ENCODE data around the gene HTT.

Gene HTT

DNA sequence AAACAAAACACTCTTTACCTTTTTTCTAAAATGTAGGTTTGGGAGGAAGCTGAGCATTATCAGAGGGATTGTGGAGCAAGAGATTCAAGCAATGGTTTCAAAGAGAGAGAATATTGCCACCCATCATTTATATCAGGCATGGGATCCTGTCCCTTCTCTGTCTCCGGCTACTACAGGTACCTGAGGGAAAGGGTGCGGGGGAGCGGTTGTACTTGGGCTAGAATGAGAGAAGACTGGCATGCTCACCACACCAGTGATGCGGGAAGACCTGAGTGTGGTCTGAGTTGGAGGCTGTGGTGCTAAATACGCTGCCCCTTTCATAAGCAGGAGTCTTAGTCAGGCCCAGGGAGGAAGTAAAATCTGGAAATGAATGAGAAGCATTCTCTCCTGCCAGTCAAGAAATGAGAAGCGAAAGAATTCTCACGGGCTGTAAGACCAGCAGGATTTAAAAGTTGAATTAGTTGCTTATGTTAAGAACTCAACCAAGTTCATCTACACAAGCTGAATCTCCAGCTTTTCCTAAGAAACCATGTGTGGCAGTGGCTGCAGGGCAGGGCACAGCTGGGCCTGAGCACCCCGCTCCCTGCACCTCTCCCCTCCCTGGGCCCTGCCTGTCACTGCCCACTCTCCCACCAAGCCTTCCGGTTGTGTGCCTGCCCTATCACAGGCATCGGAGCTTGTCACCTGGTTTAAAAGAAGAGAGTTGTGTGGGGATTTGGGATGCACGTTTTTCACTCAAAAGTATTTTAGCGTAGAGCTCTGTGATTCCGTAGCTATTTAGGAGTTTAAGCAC lies 149.7 kb downstream of the HTT start:
- DNase-seq, result no peak

DNA sequence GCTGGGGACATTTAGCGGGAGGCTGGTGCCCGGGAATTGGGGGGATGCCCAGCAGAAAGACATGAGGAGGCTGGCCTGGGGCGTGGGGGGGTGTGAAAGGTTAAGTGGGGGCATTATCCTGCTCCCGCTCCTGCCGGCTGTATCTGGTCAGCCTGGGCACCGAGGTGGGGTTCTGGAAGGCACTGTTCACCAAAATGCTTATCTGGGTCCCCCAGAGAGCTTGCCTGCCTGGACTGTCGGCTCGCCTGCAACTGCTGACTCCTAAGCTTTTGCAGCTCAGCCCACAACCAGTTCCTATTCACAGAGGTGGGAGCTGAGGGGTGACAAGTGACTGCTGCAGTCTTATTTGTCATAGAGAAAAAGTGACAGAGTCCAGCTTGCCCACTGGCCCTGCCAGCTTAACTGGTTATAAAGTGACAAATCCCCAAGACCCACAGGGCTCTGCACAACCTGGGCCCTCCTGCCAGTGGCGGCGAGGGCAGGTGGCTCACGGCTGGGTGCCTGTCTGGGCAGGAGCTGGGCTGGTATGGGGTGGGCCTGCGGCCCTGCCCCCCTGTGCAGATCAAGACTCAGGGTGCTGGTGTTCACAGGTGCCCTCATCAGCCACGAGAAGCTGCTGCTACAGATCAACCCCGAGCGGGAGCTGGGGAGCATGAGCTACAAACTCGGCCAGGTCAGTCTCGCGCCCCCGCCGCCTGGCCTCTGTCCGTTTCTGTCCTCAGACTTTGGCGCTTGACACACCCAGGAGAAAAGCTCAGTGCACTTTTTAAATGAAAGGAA lies 150.8 kb downstream of the HTT start:
- DNase-seq, result no peak

DNA sequence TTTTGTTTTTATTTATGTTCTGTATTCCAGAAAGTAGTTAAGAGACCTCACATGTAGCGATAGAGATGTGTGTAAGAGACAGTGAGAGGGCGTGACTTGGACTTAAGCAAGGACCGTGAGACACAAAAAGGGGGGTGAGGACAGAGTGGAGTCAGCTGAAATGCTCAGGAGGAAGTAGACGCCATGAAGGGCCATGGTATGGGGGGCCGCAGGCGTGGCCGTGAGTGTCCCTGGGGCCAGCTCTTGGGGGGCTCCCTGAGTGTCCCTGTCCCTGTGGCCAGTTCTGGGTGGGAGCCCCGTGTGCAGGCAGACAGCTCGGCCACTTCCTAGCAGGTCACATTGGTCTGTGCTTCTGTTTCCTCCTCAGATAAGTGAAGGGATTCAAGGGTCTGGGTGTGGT lies 151.5 kb downstream of the HTT start:
- DNase-seq, result no peak

DNA sequence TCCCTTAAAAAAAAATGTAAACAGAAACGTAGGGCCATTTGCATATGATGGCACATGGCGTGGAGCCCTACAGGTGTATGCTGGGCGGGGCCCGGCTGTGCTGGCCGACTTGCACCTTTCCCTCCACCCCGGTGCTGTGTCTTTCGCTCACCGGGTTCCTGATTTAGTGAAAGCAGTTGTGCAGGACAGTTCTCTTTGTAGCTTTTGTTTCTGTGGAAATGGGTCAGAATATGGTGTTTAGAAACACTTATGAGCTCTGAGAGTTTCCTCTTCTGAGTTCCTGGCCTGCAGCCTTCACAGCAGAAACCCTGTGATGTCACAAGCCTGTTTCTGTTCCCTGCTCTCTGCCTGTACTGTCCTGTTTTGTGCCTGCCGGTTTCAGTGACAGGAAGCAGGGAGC lies 152.0 kb downstream of the HTT start:
- DNase-seq, result no peak

DNA sequence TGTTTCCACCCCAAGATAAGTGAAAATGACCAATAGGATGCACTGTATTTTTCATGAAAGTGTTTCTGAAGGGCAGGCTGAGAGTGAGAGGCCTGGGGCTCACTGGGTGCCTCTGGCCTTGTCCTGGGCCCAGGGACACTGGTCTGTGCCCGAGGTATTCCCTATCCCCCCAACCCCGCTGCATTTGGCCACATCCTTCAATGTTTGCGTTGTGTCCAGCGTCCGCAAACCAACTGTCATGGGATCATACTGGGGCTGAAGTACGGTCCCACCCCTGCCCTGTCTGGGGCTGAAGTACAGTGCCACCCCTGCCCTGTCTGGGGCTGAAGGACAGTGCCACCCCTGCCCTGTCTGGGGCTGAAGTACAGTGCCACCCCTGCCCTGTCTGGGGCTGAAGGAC lies 152.5 kb downstream of the HTT start:
- DNase-seq, result no peak

DNA sequence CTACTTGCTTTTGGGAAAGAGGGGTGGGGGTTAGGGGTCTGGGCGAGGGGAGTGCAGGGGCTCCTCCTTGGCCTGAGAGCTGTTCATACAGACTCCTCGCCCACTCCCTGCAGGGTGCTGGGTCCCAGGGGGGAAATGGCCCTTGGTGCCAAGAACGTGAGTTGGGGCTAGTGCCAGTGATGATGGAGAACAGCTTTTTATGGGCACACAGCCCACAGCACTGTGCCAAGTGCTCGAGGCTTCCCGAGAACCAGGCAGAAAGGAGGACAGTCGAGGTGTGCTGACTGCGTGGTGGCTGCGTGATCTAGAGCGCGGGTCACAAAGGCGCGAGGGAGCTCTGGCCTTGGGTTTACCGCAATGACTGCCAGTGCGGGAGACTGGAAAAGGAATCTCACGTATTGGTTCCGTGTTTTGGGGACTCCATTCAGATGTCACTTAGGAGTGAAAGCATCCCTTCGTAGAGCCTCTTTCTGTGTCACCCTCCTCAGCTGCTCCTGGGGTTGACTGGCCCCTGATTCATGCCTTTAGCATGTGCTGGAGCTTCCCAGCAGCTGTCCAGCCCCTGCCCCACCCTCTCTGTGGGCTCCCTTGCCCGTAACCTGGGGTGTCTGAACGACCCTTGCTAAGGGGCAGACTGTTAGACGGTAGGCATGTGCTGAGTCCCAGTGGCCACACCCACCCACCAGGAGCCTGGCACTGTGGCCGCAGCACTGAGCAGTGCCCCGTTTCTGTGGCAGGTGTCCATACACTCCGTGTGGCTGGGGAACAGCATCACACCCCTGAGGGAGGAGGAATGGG lies 153.6 kb downstream of the HTT start:
- no peak for DNase-seq

DNA sequence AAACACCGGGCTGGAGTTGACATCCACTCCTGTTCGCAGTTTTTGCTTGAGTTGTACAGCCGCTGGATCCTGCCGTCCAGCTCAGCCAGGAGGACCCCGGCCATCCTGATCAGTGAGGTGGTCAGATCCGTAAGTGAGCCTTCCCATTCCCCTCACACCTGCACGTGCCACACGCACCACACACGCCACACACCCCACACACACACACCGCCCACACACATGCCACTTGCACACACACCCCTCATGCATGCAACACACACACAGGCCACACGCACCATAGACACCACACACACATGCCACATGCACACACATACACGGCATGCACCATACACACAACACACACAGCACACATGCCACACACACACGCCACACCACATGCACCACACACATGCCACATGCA lies 154.4 kb downstream of the HTT start:
- DNase-seq, result no peak

DNA sequence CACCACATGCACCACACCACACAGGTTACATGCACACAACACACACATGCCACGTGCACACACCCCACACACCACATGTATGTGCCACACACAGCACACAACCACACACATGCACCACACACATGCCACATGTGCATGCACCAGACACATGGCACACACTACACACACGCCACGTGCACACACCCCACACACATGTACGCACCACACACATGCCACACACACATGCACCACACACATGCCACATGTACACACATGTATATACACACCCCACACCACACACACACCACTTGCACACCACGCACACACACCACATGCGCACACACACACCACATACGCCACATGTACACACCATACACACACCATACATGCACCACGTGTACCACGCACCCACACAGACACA lies 154.8 kb downstream of the HTT start:
- DNase-seq, result no peak

DNA sequence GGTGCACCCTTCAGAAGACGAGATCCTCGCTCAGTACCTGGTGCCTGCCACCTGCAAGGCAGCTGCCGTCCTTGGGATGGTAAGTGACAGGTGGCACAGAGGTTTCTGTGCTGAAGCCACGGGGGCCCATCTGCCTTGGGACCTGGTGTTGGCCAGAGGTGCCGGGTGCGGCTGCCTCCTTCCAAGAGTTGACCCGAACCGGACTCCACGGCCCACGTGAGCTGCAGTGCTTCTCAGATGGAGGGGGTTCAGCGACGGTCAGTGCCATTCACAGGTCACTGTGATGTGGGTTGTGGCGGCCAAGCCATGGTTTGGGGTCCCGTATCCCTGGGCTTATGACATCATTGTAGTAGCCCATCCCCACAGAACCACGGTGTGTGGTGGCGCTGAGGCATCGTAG lies 155.5 kb downstream of the HTT start:
- no peak for DNase-seq

DNA sequence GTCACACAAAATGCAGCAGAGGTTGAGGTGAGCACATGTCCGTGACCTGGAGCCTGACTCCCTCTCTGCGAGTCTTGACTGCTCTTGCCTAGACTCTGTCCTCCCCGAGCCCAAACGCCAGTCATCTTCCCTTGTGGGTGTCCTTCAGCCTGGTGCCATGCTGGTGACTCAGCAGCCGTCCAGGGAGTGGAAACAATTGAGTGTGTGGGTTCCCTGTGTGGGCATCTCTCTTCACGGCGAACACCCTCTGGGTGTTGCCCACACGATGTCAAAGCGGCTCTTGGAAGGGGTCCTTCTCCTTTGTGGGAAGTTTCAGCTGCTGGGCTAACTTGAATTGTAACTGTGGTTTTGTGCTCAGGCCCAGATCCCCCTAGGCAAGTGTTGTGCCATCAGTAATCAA lies 157.0 kb downstream of the HTT start:
- DNase-seq, result no peak

DNA sequence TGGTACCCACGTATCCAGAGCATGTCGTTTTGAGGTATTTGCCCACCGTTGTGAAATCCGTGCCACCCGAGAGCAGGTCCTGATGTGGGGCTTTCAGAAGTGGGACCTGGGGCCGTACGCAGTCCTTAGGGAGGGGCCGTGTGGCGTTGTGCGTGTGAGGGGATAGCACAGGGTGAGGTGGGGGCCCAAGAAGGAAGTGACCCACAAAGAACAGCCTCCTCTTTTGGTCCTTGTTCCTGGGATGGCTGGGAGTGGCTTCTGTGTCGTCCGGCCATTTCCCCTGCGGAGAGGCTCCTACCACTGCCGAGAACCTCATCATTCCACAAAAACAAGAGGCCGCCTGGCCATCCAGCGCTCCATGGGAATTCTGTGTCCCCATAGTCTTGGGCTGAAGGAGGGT lies 157.5 kb downstream of the HTT start:
- DNase-seq, result no peak

DNA sequence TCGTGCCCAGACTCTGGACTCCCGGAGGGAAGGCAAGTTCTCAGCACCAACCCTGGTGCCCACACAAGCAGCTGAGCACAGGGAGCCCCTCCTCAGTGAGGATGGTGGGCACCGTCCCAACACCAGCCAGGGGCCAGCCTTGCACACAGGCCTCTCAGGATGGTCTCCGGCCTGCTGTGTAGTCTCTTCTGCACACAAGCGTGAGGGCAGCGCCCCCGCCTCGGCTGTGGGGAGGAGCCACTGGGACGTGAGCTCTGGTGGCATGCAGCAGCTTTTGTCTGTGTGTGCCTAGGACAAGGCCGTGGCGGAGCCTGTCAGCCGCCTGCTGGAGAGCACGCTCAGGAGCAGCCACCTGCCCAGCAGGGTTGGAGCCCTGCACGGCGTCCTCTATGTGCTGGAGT lies 158.4 kb downstream of the HTT start:
- DNase-seq, result no peak

DNA sequence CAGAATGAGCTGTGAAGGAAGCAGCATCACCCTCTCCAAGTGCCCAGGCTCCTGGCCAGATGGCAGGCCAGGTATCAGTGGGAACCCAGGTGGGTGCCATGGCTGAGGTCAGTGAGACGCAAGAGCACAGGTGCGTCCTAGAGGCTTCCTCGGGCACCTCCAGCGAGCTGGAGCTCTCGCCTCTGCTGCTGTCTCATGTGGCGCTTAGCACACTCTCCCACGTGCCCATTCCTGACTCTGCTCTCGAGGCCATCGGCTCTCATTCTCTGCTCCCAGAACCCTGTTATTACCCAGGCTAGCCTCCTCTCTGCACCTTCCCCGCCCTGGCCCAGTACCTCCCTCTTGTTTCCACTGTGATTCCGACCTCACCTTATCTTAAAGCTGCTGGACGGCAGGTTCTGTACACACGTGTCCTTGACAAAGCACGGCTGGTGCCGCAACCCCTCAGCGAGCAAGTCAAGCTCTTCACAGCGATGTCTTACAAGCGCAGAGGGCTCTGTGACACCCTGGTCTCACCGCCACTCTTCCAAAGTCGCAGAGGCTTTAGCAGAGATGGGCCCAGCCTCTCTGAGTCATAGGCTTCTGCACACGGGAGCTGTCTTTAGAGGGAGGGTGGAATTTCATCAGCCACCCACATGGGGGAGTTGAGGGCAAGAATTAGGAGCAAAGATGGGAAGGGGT lies 159.1 kb downstream of the HTT start:
- DNase-seq, result no peak

DNA sequence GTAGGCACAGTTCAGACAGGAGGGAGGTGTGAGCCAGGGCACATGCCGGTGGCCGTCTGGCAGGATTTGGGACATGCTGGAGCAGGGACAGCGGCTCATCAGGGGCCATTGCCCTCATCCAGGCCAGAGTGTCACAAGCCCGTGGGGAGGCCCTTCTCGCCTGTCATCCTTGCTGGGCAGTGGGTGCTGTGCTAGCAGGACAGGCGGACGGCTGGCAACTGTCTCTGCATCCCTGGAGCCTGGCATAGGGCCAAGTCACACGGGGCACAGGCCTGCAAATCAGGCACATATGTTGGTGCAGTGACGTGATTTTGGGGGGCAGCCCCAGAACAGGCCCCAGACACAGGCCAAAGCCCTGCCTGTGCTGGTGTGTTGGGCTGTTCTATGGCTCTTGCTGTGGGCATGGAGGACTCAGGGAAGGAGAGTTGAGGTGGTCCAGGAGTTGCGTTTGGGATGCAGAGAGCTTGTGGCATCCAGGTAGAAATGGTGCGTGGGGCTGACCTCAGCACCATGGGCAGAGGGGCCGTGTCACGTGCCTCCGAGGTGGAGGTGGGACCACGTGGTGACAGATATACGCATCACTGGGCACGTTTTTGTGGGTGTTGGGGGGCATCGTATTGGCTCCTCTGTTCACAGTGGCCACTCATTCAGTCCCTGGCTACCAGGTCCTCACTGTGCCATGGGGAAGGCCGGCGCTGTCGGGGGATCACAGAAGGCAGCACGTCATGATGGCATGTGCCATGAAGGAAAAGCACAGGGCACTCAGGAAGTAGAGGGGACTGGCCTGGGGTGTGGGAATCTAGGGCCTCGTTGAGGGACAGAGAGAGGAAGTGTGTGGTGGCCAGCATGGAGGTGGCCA lies 159.9 kb downstream of the HTT start:
- DNase-seq, result no peak

DNA sequence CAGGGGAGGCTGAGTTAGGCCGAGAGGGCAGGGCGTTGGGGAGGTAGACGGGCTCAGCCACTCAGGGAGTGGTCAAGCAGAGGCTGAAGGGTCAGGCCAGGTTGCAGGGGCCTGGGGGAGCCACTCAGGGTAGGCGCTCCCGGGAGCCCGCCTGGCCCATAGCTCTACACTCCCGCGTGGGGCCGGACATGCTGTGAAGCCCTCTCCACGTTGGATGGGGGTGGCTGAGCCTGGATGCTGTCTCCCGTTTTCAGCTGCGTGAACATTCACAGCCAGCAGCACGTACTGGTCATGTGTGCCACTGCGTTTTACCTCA lies 160.5 kb downstream of the HTT start:
- DNase-seq, result no peak

DNA sequence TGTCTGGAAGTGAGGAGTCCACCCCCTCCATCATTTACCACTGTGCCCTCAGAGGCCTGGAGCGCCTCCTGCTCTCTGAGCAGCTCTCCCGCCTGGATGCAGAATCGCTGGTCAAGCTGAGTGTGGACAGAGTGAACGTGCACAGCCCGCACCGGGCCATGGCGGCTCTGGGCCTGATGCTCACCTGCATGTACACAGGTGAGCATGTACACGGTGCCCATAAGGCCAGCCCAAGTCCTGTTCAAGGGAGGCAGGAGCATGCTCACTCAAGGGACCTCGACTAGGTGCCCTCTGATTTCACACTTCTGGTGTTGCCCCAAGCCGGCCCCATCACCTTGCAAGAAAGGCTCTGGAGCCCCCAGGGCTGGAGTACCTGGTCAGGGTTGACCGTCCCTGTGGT lies 161.1 kb downstream of the HTT start:
- no peak for DNase-seq

DNA sequence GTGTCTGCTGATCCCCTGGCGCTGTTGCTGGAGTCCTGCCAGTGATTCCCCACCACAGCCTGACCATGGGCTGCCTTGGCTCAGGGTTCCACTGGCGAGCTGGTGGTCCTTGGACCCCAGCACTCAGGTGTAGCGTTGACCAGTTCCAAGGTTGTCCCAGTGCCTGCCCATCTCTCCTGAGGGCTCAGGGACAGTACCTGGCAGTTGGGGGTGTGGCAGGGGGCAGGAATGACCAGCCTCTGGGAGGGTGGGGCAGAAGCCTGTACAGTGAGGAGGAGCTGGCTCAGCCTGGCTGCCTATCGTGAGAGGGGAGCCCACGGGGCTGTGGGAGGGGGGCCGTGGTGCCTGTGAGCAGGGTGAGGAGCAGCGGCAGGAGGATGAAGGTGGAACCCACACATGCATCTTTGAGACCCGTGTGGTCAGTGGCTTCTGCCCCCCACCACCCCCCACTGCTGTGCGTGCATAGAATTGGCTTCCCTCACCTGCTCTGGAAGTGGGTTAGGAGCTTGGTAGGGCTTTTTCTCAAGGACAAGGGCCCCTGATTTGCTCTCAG lies 161.9 kb downstream of the HTT start:
- DNase-seq, result no peak

DNA sequence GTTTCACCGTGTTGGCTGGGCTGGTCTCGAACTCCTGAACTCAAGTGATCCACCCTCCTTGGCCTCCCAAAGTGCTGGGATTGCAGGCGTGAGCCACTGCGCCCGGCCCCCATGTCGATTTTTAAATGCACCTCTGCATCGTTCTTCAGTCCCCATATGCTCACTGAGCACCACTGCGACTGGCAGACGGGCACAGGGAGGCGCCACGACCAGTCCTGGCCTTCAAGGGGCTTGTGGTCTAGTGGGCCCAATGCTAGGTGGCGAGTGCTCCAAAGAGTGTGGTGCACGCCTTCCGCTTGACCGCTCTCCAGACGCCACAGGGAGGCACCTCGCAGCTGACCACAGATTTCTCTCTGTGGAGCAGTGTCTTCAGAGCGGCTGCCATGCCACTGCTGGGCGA lies 162.8 kb downstream of the HTT start:
- DNase-seq, result no peak

DNA sequence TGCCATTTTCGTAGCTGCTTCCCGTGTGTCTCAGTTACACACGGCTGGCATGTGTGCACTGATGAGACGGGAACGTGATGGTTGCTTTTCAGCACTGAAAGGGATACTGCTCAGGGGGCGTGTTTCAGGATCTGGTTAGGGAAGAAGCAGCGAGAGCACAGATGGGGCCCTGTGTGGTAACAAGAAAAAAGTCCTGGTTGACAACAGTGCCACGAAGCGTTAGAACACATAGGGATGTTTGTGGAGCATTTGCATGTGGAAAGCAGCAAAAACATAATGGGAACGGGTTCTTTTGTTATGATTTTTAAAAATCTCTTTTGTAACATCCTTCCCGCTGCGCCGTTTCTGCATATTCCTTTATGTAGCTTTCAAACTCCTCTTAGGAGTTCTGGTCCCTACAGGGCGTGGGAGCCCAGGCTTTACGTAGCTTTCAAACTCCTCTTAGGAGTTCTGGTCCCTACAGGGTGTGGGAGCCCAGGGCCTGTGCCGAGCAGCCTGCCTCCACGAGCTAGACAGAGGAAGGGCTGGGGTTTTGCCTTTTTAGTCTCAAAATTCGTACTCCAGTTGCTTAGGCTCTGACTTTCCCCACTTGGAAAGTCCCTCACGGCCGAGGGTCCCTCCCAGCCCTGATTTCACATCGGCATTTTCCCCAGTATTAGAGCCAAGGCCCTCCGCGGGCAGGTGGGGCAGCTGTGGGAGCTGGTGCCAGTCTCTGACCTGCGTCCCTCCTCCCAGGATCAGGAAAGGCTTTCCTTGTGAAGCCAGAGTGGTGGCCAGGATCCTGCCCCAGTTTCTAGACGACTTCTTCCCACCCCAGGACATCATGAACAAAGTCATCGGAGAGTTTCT lies 163.5 kb downstream of the HTT start:
- DNase-seq, result no peak

DNA sequence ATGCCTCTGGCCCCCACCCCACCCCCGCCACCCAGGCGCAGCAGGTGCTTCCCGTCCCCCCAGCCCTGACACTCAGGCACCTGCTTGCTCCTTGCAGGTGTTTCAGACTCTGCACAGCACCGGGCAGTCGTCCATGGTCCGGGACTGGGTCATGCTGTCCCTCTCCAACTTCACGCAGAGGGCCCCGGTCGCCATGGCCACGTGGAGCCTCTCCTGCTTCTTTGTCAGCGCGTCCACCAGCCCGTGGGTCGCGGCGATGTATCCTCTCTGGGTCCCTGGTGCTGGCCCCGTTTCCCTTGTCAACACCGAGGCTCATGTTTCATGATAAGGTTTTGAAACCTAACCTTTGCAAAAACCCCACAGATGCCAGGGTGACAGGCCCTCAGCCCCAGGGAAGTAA lies 164.2 kb downstream of the HTT start:
- DNase-seq, result no peak

DNA sequence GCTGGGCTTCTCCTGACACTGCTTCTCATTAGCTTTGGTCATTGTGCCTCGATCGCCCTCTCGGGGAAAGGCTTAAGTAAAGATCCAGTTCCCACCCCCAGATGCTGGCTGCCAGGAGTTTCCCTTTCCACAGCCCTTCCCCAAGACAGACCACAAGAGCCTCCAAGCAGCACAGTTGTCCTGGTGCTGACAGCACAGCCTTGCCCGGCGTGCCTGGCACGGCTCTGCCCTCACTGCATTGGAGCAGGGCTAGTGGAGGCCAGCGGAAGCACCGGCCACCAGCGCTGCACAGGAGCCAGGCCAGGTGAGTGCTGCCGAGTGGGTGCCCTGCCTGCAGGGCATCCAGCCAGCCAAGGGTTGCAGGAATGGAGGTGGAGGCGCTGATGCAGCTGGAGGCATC lies 164.8 kb downstream of the HTT start:
- DNase-seq, result no peak
